Fibroblast of villous mesenchyme (primary cell): Measurements from ENCODE around the gene FBXO31. TPM values are rescaled to one million over a fixed set of nuclear protein-coding genes. Genes with fewer than 3 reads are reported as not detected.

Source experiments
- DNase-seq: peaks from one replicate; pipeline ENCODE4 v3.0.0-alpha.2; 2010; ENCODE audit warnings: low read depth
- H3K4me3 ChIP-seq: 2 replicates; pipeline ENCODE4 v1.5.1; 2011; ENCODE audit warnings: low read depth, mild to moderate bottlenecking, low read length
- CTCF ChIP-seq: IDR thresholded peaks from 2 replicates; pipeline ENCODE4 v1.5.1; 2012; ENCODE audit warnings: low read depth, mild to moderate bottlenecking, low read length; ENCODE audit not compliant: insufficient read depth
- total RNA-seq: library from RNA; depleted of rRNA; stranded (reverse); fragments of >200 nt; gene quantifications from 2 replicates; pipeline ENCODE4 v1.2.3, GENCODE V29; 2012

The FBXO31 gene
- total RNA-seq, 1 donor, result 25.9 TPM

- TF ChIP-seq CTCF, result no peak
- no peak for DNase-seq
- H3K4me3 ChIP-seq, result no peak overlapping the region
Observed at GRCh38 chr16:87348616-87349157, 34.9 kb downstream of the FBXO31 start.

GRCh38 chr16:87347932-87348615, 35.5 kb downstream of the FBXO31 start:
- DNase-seq, result no peak
- no peak overlapping the region for H3K4me3 ChIP-seq
- no peak for TF ChIP-seq CTCF

DNA sequence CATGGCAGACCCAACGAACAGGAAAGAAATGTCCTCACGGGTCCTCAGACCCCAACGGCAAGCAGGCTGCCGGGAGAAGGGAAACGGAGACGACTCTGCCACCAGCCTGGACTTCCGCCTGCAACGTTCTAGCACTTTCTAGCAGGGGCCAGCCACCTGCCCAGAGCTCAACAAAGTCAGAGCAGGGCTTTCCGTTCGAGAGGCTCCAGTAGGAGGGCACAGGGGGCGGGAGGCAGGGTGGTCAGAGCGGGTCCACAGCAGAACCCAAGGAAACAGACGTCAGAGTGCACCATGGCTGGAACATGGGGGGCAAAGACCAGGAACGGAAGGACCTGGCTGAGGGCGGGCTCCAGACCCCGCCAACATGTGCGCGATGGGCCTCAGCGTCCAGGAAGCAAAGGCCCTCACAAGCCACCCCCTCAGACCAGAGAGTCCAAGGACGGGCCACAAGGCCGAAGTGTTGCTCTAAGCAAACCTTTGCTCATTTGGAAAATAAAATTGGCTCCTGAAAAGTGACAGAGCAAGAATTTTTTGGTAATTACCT, 37.0 kb downstream of the FBXO31 start:
- H3K4me3 ChIP-seq, result no peak overlapping the region
- TF ChIP-seq CTCF, result no peak
- DNase-seq, result no peak

DNA sequence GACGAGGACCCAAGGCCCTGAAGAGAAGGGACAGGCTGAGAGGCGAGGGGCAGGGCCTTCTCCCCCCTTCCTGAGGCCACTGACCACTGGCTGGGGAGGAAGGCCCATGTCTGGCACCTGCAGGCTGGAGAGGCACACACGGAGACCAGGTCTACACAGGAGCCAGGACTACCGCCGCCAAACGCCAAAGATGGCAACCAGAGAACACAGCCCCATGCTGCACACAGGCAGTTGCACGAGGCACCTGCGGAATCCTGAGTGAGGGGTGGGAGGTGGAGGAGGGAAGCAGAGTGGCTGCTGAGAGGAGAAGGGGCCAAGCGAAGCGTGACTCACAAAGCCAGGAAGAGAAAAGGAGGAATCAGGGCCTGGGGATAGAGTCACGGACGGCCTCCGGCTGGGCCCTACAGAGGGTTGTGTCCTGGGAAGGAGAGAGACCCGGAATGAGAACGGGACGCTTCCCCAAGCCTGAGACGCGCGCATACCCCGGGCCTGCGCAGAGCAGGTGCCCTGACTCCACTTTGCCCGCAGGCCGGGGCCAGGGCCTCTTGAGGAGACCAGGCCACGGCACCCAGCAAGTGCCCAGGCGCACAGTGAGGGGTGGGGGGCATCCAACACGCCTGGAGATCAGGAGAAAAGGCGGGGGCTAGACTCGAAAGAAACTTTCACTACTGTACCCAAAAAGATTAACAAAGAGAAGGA, 37.7 kb downstream of the FBXO31 start:
- no peak for TF ChIP-seq CTCF
- H3K4me3 ChIP-seq, result no peak overlapping the region
- DNase-seq, result no peak

GRCh38 chr16:87344931-87345631, 38.5 kb downstream of the FBXO31 start:
- no peak for TF ChIP-seq CTCF
- DNase-seq, result peak; percentile 56
- no peak overlapping the region for H3K4me3 ChIP-seq

DNA sequence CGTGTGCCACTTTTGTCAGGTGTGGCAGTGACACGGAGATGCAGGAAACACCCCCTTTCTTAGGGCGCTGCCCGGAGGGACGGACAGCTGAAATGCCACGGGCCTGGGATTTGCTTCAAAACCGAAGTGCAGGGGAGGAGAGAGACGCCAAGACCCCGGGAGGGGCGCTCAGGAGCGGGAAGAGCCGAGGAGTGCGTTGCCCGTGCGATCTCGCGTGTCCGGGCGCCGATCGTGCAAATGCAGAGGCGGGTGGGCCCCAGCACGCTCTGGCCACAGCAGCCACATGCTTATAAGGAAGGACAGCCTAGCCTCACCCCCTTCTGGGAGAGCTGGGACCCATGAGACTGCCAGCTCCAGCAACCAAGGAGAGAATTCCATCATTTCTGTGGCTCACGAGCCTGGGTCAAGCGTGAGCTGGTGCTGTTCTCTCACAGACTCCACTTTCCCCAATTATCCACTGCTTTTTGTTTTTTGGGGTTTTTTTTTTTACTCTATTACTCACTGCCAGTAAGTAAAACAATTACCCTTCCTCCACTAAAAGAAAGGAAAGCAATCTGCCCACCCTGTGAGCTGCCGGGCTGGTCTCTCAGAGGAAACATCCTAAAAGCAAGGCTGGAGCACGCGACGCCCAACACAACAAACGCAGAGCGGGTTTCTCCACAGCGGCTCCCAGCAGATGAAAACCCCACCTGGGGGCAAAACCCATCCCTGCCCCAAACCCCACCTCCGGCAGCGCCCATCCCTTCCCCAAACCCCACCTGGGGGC, 39.2 kb downstream of the FBXO31 start:
- no peak overlapping the region for H3K4me3 ChIP-seq
- TF ChIP-seq CTCF, result no peak

More for the DNA sequence above, 39.2 kb downstream of the FBXO31 start:
- DNase-seq, result no peak
